ENCODE measurements around the gene CNRIP1. TPM values are rescaled to one million over a fixed set of nuclear protein-coding genes. Genes with fewer than 3 reads are reported as not detected.

CNRIP1 gene
- total RNA-seq, 1 experiment from 2014 or later: 1.4 TPM

GRCh38 chr2:68246396-68246795, 73.4 kb downstream of the CNRIP1 start:
- ATAC-seq (no peak), DNase-seq (ENCODE audit: low spot score) (no peak)
- no peaks in the 10 kb centered on the region for H3K9me3 Mint-ChIP-seq
- peaks cover 18% of the 10 kb centered on the region for H3K4me1 Mint-ChIP-seq
- H3K4me3 Mint-ChIP-seq: no peak overlapping the region
- no peaks in the 10 kb centered on the region for H3K27me3 Mint-ChIP-seq (ENCODE audit: low read depth)
- H3K36me3 Mint-ChIP-seq: peaks cover 5% of the 10 kb centered on the region
- no peak overlapping the region for H3K27ac Mint-ChIP-seq
- ChIA-PET CTCF (interaction anchor here (0.6 to 3.4 kb wide), 3 partner anchors 49 to 924 kb away, joined by 4 to 12 read pairs (median 4); no protein-coding TSS in a partner anchor), POLR2A (no interaction called here)
- TF ChIP-seq CBFB (CRISPR knock-in tag; IDR thresholded peaks at IDR 0.05; ENCODE audit: low read depth): no peak
- TF ChIP-seq USF2 (CRISPR knock-in tag; IDR thresholded peaks at IDR 0.05): no peak
- TF ChIP-seq ZSCAN18 (CRISPR knock-in tag; IDR thresholded peaks at IDR 0.05): no peak

DNA sequence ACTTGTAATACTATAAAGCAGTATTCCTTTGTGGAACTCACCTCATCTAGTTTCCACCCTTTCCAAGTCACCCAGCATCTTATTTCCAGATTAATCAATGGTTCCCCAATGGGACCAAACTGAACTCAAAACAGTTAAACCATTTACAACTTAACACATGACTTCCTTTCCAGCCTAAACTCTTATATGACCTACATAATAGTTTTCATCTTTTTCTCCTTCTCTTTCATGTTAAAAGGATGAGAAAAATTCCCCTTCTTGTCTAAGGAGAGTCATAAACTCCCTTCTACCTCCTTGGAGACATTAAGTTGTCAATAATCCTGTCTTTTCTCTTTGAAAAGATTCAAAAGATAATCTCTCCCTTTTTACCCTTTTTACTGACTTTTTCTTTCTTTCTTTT, 74.1 kb downstream of the CNRIP1 start:
- H3K36me3 Mint-ChIP-seq: no peaks in the 10 kb centered on the region; the same call in 1 of the 2 replicates
- no peak overlapping the region for H3K27ac Mint-ChIP-seq
- no peaks in the 10 kb centered on the region for H3K9me3 Mint-ChIP-seq
- no peak overlapping the region for H3K4me3 Mint-ChIP-seq
- no peak for DNase-seq (ENCODE audit: low spot score)
- ATAC-seq: no peak
- CTCF ChIA-PET: interaction anchor here (0.6 to 3.4 kb wide), 2 partner anchors 123 to 923 kb away, joined by 4 to 12 read pairs; no protein-coding TSS in a partner anchor
- POLR2A ChIA-PET: no interaction called here
- TF ChIP-seq ZNF138 (CRISPR knock-in tag; conservative IDR thresholded peaks at IDR 0.05): no peak
- no peak for TF ChIP-seq NR2C2 (CRISPR knock-in tag; IDR thresholded peaks at IDR 0.05)
- no peak for TF ChIP-seq ZNF416 (CRISPR knock-in tag; IDR thresholded peaks at IDR 0.05)
- no peak for TF ChIP-seq PREB (CRISPR knock-in tag; IDR thresholded peaks at IDR 0.05; ENCODE audit: borderline replicate concordance)
- no peak for TF ChIP-seq E2F4 (CRISPR knock-in tag; IDR thresholded peaks at IDR 0.05; ENCODE audit: borderline replicate concordance, low read depth)
- no peak for TF ChIP-seq ZNF396 (CRISPR knock-in tag; IDR thresholded peaks at IDR 0.05; ENCODE audit: borderline replicate concordance)
- no peak for TF ChIP-seq ZBTB21 (CRISPR knock-in tag; IDR thresholded peaks at IDR 0.05; ENCODE audit: borderline replicate concordance)
- TF ChIP-seq JAZF1 (CRISPR knock-in tag; IDR thresholded peaks at IDR 0.05): no peak
- no peak for TF ChIP-seq CBFB (CRISPR knock-in tag; IDR thresholded peaks at IDR 0.05; ENCODE audit: low read depth)
- no peak for TF ChIP-seq SP1 (CRISPR knock-in tag; conservative IDR thresholded peaks at IDR 0.05)
- peaks cover 23% of the 10 kb centered on the region for H3K4me1 Mint-ChIP-seq
- H3K27me3 Mint-ChIP-seq (ENCODE audit: low read depth): no peaks in the 10 kb centered on the region

DNA sequence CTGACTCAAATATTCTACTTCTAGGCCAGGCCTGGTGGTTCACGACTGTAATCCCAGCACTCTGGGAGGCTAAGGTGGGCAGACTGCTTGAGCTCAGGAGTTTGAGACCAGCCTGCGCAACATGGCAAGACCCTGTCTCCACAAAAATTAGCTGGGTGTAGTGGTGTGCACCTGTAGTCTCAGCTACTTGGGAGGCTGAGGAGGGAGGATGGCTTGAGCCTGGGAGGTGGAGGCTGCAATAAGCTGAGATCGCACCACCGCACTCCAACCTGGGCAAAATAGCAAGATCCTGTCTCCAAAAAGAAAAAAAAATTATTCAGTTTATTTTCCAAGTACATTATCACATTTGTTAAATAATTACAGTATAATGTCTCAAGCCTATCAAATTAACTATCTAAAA, 74.7 kb downstream of the CNRIP1 start:
- CTCF ChIA-PET: interaction anchor here (0.7 to 3.4 kb wide), 10 partner anchors 11 to 123 kb away, joined by 3 to 21 read pairs (median 4); partner anchors contain the start of gene PNO1
- POLR2A ChIA-PET: no interaction called here
- no peak overlapping the region for H3K4me3 Mint-ChIP-seq
- DNase-seq (ENCODE audit: low spot score) (no peak), ATAC-seq (no peak)
- TF ChIP-seq SP1 (CRISPR knock-in tag; conservative IDR thresholded peaks at IDR 0.05): no peak
- peak; percentile 87 for TF ChIP-seq ZNF121 (CRISPR knock-in tag; IDR thresholded peaks at IDR 0.05)
- H3K27ac Mint-ChIP-seq: no peak overlapping the region
- no peaks in the 10 kb centered on the region for H3K27me3 Mint-ChIP-seq (ENCODE audit: low read depth)
- H3K9me3 Mint-ChIP-seq: no peaks in the 10 kb centered on the region
- H3K4me1 Mint-ChIP-seq: peaks cover 23% of the 10 kb centered on the region
- no peaks in the 10 kb centered on the region; the same call in 1 of the 2 replicates for H3K36me3 Mint-ChIP-seq

DNA sequence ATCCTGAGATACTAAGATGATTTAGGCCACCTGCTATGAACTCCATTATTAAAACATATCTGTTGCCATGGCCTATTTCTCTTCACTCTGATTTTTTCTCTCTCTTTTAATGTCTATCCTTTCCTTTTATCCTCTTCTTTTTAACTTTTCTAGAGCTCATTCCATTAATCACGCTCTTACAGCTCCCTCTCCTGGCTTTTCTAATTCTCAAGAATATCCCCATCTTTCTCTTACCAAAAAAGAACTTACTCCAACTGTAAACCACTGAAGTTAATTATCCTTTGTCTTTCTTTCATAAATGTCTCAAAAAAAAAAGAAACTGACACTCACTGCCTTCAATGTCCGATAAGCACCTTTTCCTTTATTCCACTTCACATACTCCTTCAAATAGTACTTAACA, 75.3 kb downstream of the CNRIP1 start:
- POLR2A ChIA-PET: no interaction called here
- Mint-ChIP-seq H3K27me3 (ENCODE audit: low read depth) (no peaks in the 10 kb centered on the region), H3K4me1 (peaks cover 19% of the 10 kb centered on the region), H3K4me3 (no peak overlapping the region), H3K9me3 (no peaks in the 10 kb centered on the region), H3K27ac (no peak overlapping the region), H3K36me3 (no peaks in the 10 kb centered on the region)
- no peak for DNase-seq (ENCODE audit: low spot score)
- CTCF ChIA-PET: interaction anchor here (0.7 to 3.4 kb wide), 16 partner anchors 8 to 122 kb away, joined by 3 to 21 read pairs (median 4); partner anchors contain the start of genes PNO1 and PPP3R1
- ATAC-seq: no peak; the same call in 1 of the 2 replicates
- TF ChIP-seq ZBTB21 (CRISPR knock-in tag; IDR thresholded peaks at IDR 0.05; ENCODE audit: borderline replicate concordance) (no peak), ZNF396 (CRISPR knock-in tag; IDR thresholded peaks at IDR 0.05; ENCODE audit: borderline replicate concordance) (no peak), JAZF1 (CRISPR knock-in tag; IDR thresholded peaks at IDR 0.05) (no peak), ATF1 (CRISPR knock-in tag; IDR thresholded peaks at IDR 0.05) (no peak), AFF4 (CRISPR knock-in tag; IDR thresholded peaks at IDR 0.05; ENCODE audit: borderline replicate concordance) (no peak), GRHL2 (CRISPR knock-in tag; IDR thresholded peaks at IDR 0.05; ENCODE audit: insufficient replicate concordance, severe bottlenecking) (no peak), NR1H2 (CRISPR knock-in tag; IDR thresholded peaks at IDR 0.05) (no peak), GABPB1 (CRISPR knock-in tag; IDR thresholded peaks at IDR 0.05) (no peak), SOX15 (CRISPR knock-in tag; IDR thresholded peaks at IDR 0.05) (no peak)
- TF ChIP-seq, protein P1, sequence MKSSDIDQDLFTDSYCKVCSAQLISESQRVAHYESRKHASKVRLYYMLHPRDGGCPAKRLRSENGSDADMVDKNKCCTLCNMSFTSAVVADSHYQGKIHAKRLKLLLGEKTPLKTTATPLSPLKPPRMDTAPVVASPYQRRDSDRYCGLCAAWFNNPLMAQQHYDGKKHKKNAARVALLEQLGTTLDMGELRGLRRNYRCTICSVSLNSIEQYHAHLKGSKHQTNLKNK (CRISPR knock-in tag; IDR thresholded peaks at IDR 0.05): no peak
